GM13976 (cell line): ENCODE data around the gene CES2.
"Not testable (repeated sequence)": the region's sequence is repeated elsewhere in the genome, so short reads cannot be mapped to it uniquely, and the experiment has no call there.

Source experiments
- DNase-seq: peaks from one replicate; pipeline ENCODE4 v3.0.0; 2012; ENCODE audit warnings: low spot score
- in situ Hi-C: fragments of 300-500 bp; cut with MboI; formaldehyde crosslinking; loops from one replicate; pipeline ENCODE4 v1.12.0; 2022; ENCODE audit warnings: low sequenced_read_pairs, mixed read lengths, inconsistent platforms; ENCODE audit not compliant: unreplicated experiment
- TF ChIP-seq, protein P1 (sequence below): IDR thresholded peaks from 2 replicates; pipeline ENCODE4 v1.5.1; 2012; ENCODE audit warnings: borderline replicate concordance, mild to moderate bottlenecking; ENCODE audit not compliant: insufficient read depth; ENCODE audit errors: extremely low read depth, missing control alignments, control extremely low read depth

CES2 gene

GRCh38 chr16:66952430-66953110 lies 17.3 kb downstream of the CES2 start:
- DNase-seq: no peak
- in situ Hi-C loops: loop anchor here (25.0 kb wide), 2 partner anchors 210 to 460 kb away; partner anchors contain the start of genes B3GNT9, FBXL8, HSF4 and NOL3
- TF ChIP-seq, protein P1, sequence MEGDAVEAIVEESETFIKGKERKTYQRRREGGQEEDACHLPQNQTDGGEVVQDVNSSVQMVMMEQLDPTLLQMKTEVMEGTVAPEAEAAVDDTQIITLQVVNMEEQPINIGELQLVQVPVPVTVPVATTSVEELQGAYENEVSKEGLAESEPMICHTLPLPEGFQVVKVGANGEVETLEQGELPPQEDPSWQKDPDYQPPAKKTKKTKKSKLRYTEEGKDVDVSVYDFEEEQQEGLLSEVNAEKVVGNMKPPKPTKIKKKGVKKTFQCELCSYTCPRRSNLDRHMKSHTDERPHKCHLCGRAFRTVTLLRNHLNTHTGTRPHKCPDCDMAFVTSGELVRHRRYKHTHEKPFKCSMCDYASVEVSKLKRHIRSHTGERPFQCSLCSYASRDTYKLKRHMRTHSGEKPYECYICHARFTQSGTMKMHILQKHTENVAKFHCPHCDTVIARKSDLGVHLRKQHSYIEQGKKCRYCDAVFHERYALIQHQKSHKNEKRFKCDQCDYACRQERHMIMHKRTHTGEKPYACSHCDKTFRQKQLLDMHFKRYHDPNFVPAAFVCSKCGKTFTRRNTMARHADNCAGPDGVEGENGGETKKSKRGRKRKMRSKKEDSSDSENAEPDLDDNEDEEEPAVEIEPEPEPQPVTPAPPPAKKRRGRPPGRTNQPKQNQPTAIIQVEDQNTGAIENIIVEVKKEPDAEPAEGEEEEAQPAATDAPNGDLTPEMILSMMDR: no peak

- DNase-seq: no peak
- in situ Hi-C loops: loop anchor here (25.0 kb wide), 2 partner anchors 209 to 459 kb away; partner anchors contain the start of genes B3GNT9, FBXL8, HSF4 and NOL3
- TF ChIP-seq, protein P1: no peak
These were observed 18.3 kb downstream of the CES2 start for GRCh38 chr16:66953462-66954096.

- TF ChIP-seq, protein P1: peak; percentile 87
- peak; percentile 76 for DNase-seq
- in situ Hi-C loops: loop anchor here (25.0 kb wide), 2 partner anchors 208 to 458 kb away; partner anchors contain the start of genes B3GNT9, FBXL8, HSF4 and NOL3
These were observed 18.9 kb downstream of the CES2 start for GRCh38 chr16:66954097-66954659.

- not testable (repeated sequence) for DNase-seq
- in situ Hi-C loops: loop anchor here (25.0 kb wide), 2 partner anchors 207 to 457 kb away; partner anchors contain the start of genes B3GNT9, FBXL8, HSF4 and NOL3
These were observed 20.2 kb downstream of the CES2 start for GRCh38 chr16:66955363-66956153.

DNA sequence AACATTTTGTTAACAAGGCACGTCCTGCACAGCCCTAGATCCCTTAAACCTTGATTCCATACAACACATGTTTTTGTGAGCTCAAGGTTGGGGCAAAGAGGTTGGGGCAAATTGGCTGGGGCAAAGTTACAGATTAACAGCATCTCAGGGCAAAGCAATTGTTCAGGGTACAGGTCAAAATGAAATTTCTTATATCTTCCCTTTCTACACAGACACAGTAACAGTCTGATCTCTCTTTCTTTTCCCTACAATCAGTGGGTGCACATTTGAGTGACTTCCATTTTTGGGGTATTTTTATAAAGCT lies 20.8 kb downstream of the CES2 start:
- in situ Hi-C loops: loop anchor here (25.0 kb wide), 2 partner anchors 206 to 456 kb away; partner anchors contain the start of genes B3GNT9, FBXL8, HSF4 and NOL3
- DNase-seq: not testable (repeated sequence)

- in situ Hi-C loops: loop anchor here (25.0 kb wide), 2 partner anchors 203 to 453 kb away; partner anchors contain the start of genes B3GNT9, FBXL8, HSF4 and NOL3
- no peak for DNase-seq
- TF ChIP-seq, protein P1: no peak
These were observed 23.8 kb downstream of the CES2 start for GRCh38 chr16:66958857-66959703.
